B cell (primary cell): ENCODE results near the gene TENM4. TPM values are rescaled to one million over a fixed set of nuclear protein-coding genes. Genes with fewer than 3 reads are reported as not detected.

ENCODE experiments used
- ATAC-seq: fragments of 200-7000 bp; cut with Tn5 transposase; one replicate; pipeline ENCODE4 v1.10.0; 2021; ENCODE audit warnings: low read depth, mild to moderate bottlenecking, moderate number of reproducible peaks, moderate library complexity
- CTCF ChIA-PET: fragments of 350-600 bp; sonication (Branson Sonifier 250); formaldehyde crosslinking; loops from one replicate; lab custom pipeline; 2021; ENCODE audit warnings: antibody characterized with exemption, inconsistent platforms; lab: Charles Lee
- POLR2A ChIA-PET: fragments of 350-600 bp; sonication (Branson Sonifier 250); formaldehyde crosslinking; loops from one replicate; lab custom pipeline; 2021; ENCODE audit warnings: antibody characterized with exemption; lab: Charles Lee
- DNase-seq: peaks from one replicate; pipeline ENCODE4 v3.0.0; 2013
- H2AFZ ChIP-seq: 2 replicates; pipeline ENCODE4 v1.6.1; 2012; ENCODE audit warnings: mild to moderate bottlenecking, low read depth, low read length; ENCODE audit not compliant: insufficient read depth, poor library complexity, severe bottlenecking
- H3K27ac ChIP-seq, 2 donors: 1 replicate in 1 of 2; 2 replicates in 1 of 2; pipeline ENCODE4 v1.5.1; 2012 to 2013; ENCODE audit warnings: low read length in 2 of 2, mild to moderate bottlenecking in 2 of 2, moderate library complexity in 1 of 2
- H3K27me3 ChIP-seq, 4 experiments: fragments of 200-600 bp in 1 of 4; sonication (generic) in 1 of 4; replicated peaks in 1 of 4; 1 replicate in 2 of 4; 2 replicates in 2 of 4; pipeline versions ENCODE4 v1.6.1 to v1.7.0; 2013 to 2016; ENCODE audit warnings: low read length in 3 of 4, mild to moderate bottlenecking in 2 of 4, mixed read lengths in 1 of 4, moderate library complexity in 1 of 4; ENCODE audit not compliant: insufficient read depth in 4 of 4, control insufficient read depth in 3 of 4; ENCODE audit errors: control extremely low read depth in 1 of 4
- H3K36me3 ChIP-seq, 2 experiments: replicated peaks in 1 of 2; 1 replicate in 1 of 2; 2 replicates in 1 of 2; pipeline versions ENCODE4 v1.6.1 to v1.7.1; 2013; ENCODE audit warnings: low read length in 1 of 2; ENCODE audit not compliant: insufficient read depth in 2 of 2, control insufficient read depth in 1 of 2; ENCODE audit errors: control extremely low read depth in 1 of 2, extremely low read depth in 1 of 2
- H3K4me1 ChIP-seq, 2 donors: fragments of 200-600 bp in 1 of 2; sonication (generic) in 1 of 2; 1 replicate in 1 of 2; 2 replicates in 1 of 2; pipeline versions ENCODE4 v1.5.1 to v1.6.1; 2013 to 2017; ENCODE audit warnings: low read length in 2 of 2; ENCODE audit not compliant: control insufficient read depth in 2 of 2, insufficient read depth in 2 of 2
- H3K4me2 ChIP-seq: replicated peaks from 2 replicates; pipeline ENCODE3; 2012; ENCODE audit warnings: mild to moderate bottlenecking, low read depth, low read length; ENCODE audit not compliant: poor library complexity, severe bottlenecking
- H3K4me3 ChIP-seq, 5 experiments: fragments of 200-600 bp in 1 of 5; sonication (generic) in 1 of 5; 1 replicate in 3 of 5; 2 replicates in 2 of 5; pipeline versions ENCODE4 v1.5.1 to v1.7.0; 2011 to 2016; ENCODE audit warnings: low read length in 4 of 5, mild to moderate bottlenecking in 4 of 5, low read depth in 2 of 5, control low read depth in 1 of 5, moderate library complexity in 1 of 5; ENCODE audit not compliant: insufficient read depth in 1 of 5; ENCODE audit errors: control extremely low read depth in 1 of 5, extremely low read depth in 1 of 5
- H3K79me2 ChIP-seq: fragments of 200-600 bp; sonication (generic); one replicate; pipeline ENCODE4 v1.6.0; 2016; ENCODE audit warnings: low read length; ENCODE audit not compliant: control insufficient read depth, insufficient read depth
- H3K9ac ChIP-seq: fragments of 200-600 bp; sonication (generic); 2 replicates; pipeline ENCODE4 v1.6.1; 2017; ENCODE audit warnings: mild to moderate bottlenecking, low read length, moderate library complexity
- H3K9me3 ChIP-seq, 3 donors: one replicate each; pipeline versions ENCODE4 v1.6.1 to v1.7.1; 2013; ENCODE audit warnings: low read length in 2 of 3; ENCODE audit not compliant: control insufficient read depth in 2 of 3, insufficient read depth in 1 of 3; ENCODE audit errors: control extremely low read depth in 1 of 3
- H4K20me1 ChIP-seq: 2 replicates; pipeline ENCODE4 v1.6.0; 2012; ENCODE audit warnings: mild to moderate bottlenecking, low read length; ENCODE audit not compliant: insufficient read depth, control insufficient read depth, poor library complexity, severe bottlenecking
- H3K27ac Mint-ChIP-seq: one replicate; pipeline ENCODE4 v1.8.0; 2021; ENCODE audit warnings: mixed read lengths
- H3K27me3 Mint-ChIP-seq: one replicate; pipeline ENCODE4 v1.8.0; 2021; ENCODE audit warnings: mixed read lengths
- H3K4me1 Mint-ChIP-seq: one replicate; pipeline ENCODE4 v1.8.0; 2021; ENCODE audit warnings: mixed read lengths
- H3K4me3 Mint-ChIP-seq: one replicate; pipeline ENCODE4 v1.8.0; 2021; ENCODE audit warnings: mixed read lengths
- H3K9me3 Mint-ChIP-seq: one replicate; pipeline ENCODE4 v1.8.0; 2022; ENCODE audit warnings: mixed read lengths; ENCODE audit not compliant: insufficient read depth
- CTCF ChIP-seq: fragments of 200-600 bp; IDR thresholded peaks from one replicate; pipeline ENCODE4 v1.8.0; 2022; ENCODE audit warnings: antibody characterized with exemption, mild to moderate bottlenecking
- EZH2 ChIP-seq: IDR thresholded peaks from 2 replicates; pipeline ENCODE4 v1.6.1; 2012; ENCODE audit warnings: borderline replicate concordance, low read depth, mild to moderate bottlenecking, moderate library complexity, low read length; ENCODE audit not compliant: insufficient read depth, poor library complexity, severe bottlenecking
- WGBS: methylation state at CpG from one replicate; pipeline ENCODE4 v1.1.5; 2013; ENCODE audit warnings: missing lambda C conversion rate; ENCODE audit not compliant: insufficient coverage; 5-methylcytosine and 5-hydroxymethylcytosine counted together
- intact Hi-C: fragments of 100-400 bp; cut with micrococcal nuclease; formaldehyde crosslinking; loops from one replicate; pipeline ENCODE4 v1.10.0; 2022
- polyA plus RNA-seq: library from polyadenylated mRNA; depleted of rRNA; stranded (reverse); fragments of >200 nt; gene quantifications from 2 replicates; pipeline ENCODE4 v1.2.3, GENCODE V29; 2012
- total RNA-seq, 2 donors: library from RNA; stranded (reverse); fragments of 120-200 nt in 1 of 2; gene quantifications; 1 replicate in 1 of 2; 2 replicates in 1 of 2; pipeline versions ENCODE4 v1.2.3 to v1.2.4, GENCODE V29; 2013 to 2022

TENM4 gene
- total and polyA plus RNA-seq, 2 donors (not counting 1 experiment from before 2014, with no cell fraction given): 0.09 to 5.7 TPM

GRCh38 chr11:79060081-79060953 is 380.5 kb downstream of the TENM4 start:
- CTCF ChIA-PET: interaction anchor here (1.1 kb wide), 1 partner anchor 20 kb away, joined by 3 read pairs; no protein-coding TSS in a partner anchor

More at GRCh38 chr11:79060081-79060953, 380.5 kb downstream of the TENM4 start:
- no peak overlapping the region for H3K4me3 ChIP-seq
- H3K9ac ChIP-seq: no peak overlapping the region
- H3K9me3 ChIP-seq: no peaks in the 10 kb centered on the region
- POLR2A ChIA-PET: no interaction called here
- peaks cover 17% of the 10 kb centered on the region for H3K27me3 Mint-ChIP-seq
- H3K79me2 ChIP-seq: no peaks in the 10 kb centered on the region
- no peak overlapping the region for H2AFZ ChIP-seq
- H3K27me3 ChIP-seq: no peaks in the 10 kb centered on the region
- no peaks in the 10 kb centered on the region for H4K20me1 ChIP-seq
- 82% methylated on average over 3 of the region's 9 CpGs for WGBS
- TF ChIP-seq CTCF (no peak), EZH2 (no peak)
- H3K4me2 ChIP-seq: no peak overlapping the region
- intact Hi-C loops: no loop called here
- H3K4me1 ChIP-seq: no peaks in the 10 kb centered on the region
- no peak overlapping the region for H3K27ac ChIP-seq
- no peak for ATAC-seq
- no peaks in the 10 kb centered on the region for H3K4me1 Mint-ChIP-seq
- H3K4me3 Mint-ChIP-seq: no peak overlapping the region
- no peak overlapping the region for H3K27ac Mint-ChIP-seq
- no peak for DNase-seq
- no peaks in the 10 kb centered on the region for H3K36me3 ChIP-seq
- H3K9me3 Mint-ChIP-seq: no peaks in the 10 kb centered on the region
